Stimulated activated CD4-positive, alpha-beta T cell treated with anti-CD3 and anti-CD28 coated beads, Interleukin-12 subunit alpha, Interleukin-12 subunit beta, amount 100 ng/mL, for 24 hours (primary cell): ENCODE measurements around the gene EVL.

Source experiments
- DNase-seq, 2 experiments: peaks; one replicate each; pipeline ENCODE4 v3.0.0-alpha.2; 2020; ENCODE audit warnings: low read depth in 2 of 2

EVL gene

DNA sequence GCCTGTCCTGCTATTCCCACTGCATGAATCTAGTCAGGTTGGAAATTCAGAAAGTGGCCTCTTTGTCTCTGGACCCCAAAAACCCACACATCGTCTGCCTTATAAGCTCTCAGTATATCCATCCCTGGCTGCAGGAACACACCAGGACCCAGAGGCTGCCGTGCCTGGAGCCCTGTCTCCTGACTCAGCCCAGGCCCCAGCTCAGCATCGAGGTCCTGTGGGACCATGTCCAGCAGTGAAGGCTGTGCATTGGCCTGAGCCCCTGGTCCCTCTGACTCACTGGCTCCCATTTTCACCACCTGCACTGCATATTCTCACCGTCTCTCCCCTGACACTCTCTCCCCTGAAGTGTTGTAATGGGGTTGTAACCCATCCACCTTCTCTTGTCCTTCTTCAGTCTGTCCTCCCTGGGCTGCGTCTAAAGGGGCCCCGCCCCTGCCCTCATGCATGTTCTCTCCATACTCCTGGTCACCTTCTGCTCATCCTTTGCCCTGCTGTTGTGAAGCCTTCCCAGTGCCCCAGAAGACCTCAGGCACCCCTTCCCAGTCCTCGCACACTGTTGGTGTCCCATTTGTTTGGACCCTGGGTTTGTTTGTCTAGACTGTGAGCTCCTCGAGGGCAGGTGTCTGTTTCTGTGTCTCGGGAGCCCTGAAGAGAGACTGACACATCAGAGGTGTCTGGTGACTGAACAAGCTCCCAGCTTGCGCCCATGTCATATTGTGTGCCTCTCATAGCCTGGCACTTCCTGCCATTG lies 43.8 kb downstream of the EVL start:
- DNase-seq, result no peak

DNA sequence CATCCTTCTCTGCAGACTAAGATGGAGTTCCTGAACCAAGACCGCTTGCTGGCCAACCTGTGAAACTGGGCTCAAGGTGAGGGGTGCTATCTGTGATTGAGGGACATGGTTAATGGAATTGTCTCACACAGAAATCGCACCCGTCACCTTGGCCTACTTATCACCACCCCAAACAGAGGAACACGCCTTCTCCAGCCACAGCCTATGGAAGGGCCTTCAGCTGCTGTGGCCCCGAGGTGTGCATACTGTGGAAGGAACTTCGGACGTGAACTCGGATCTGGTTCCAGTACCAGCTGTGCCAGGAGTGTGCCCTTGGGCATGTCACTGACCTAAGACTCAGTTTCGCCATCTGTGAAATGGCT lies 44.4 kb downstream of the EVL start:
- DNase-seq, result no peak

DNA sequence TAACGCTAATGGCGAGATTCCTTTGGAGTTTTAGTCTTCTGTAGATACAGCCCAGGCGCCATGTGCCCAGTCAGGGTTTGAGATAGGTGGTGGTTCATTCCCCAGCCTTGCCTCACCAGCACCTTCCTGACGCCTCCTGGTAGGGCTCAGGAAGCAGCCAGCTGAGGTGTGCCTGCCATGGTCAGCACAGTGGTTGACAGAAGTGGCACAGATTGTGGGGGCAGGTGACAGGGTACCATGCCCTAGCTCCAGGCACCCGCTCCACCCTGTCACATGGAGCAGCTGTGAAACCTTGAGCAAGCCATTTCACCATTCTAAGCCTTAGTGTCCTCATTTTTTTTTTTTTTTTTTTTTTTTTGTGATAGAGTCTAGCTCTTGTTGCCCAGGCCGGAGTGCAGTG lies 45.6 kb downstream of the EVL start:
- DNase-seq, result no peak

DNA sequence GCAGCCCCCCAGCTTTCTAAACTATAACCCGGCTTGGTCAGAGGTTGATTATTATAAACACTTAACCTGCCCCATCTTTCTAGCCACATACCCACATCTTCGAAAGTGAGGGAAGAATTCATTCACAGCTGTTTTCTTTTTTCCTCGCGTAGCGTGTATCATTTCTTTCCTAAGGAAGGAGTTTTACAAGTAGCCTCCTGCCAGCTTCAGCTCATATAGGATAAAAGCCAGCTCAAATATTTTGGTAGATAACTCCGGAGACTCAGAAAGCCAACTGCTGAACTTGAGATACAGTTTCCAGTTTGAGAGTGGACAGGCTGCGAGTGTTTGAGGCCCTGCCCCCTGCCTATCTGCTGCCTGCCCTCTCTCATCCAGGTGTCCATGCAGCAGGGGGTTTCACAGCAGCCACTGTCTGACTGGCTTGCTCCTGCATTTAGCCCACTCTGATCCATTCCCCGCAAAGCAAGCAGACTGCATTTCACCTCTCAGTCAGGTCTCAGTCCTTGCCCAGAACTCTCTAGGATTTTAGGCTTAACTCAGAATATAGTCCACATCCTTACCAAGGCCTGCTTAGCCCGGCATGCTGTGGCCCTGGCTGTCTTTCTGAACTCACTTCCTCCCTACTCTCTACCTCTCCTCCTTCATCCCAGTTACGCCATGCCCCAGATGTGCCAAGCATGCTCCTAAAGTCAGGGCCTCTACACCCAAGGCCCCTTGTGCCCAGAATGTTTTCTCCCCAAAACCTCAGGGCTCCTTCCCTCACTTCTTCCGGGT lies 46.9 kb downstream of the EVL start:
- DNase-seq, result no peak

DNA sequence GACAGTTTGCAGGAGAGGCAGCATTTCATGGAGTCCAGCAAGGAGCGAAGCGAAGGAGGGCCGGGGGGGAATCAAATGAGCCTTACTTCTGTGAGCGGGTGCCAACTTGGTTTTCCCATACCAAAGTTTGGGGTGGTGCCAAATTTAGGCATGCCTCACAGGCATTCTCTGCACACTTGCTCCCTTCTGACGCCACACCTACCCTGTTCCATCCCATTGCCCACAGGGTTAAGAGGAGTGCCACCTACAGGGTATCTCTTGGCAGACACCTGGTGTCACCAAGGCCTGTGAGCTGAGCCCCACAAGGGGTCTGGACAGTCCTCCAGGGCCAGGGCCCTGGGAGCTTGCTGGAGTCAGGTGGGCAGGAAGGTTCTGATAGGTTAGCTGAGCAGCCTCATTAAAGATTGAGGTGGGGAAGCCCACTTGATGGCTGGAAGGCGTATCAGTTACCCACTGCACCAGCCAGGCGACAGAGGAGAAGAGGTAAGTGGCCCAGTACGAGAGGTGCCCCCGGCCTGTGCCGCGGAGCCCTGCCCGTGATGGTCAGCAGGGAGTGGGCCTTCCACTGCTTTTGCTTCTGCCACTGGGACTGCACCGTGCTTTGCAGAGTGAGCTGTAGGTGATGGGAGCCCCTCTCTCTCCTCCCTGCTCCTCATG lies 49.0 kb downstream of the EVL start:
- no peak for DNase-seq

DNA sequence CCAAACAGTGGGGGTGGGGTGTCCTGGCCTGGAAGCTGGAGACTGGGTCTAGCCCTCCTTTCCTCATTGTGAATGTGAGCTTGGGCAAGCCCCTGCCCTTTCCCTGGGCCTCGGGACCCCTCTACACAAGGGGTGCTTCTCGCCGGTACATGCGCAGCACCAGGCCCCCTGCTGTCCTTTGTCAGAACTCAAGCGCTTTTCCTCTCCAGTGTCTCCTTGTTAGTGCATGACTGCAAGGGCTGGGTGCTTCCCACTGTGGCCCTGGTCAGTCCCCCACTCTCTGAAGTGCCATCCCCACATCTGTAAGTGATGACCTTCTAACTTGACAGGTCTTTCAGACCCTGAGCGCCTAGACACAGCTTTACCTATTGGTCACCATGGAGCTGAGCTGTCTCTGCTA lies 50.0 kb downstream of the EVL start:
- no peak for DNase-seq

DNA sequence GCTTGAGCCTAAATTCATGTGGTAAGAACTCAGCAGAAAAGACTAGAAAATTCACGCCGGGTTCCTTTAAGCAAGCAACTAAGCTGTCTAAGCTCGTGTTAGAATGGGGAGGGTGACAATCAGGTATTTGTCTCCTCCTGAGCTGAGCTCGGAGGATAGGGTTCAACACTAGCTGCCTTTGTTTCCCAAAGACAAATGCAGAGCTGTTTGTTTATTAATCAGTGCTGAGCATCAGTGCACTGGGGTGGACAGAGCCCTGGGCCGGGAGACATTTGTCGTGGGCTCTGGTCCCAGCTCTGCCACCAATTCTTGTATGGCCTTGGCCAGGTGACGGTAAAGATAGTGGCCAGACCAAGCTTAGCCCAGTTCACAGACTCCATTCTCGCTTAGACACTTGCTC lies 50.5 kb downstream of the EVL start:
- no peak for DNase-seq

DNA sequence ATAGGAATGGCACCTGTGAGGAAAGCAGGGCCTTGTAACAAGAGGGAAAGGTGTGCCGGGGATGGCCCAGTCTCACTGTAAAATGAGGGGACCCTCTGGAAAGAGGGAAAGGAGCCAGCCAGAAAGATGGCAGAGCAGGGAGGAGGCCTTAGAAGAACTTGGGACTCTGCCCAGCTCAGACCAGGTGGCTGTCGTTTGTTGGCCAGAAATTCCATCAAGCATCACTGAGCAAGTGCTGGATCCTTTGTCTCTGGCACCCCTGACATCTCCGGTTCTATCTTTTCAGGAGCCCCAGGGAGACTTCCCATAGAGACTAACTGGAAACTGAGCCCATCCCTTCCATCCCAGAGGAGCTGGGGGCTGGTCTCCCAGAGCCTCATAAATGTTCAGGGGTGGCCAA lies 50.9 kb downstream of the EVL start:
- DNase-seq, result no peak

DNA sequence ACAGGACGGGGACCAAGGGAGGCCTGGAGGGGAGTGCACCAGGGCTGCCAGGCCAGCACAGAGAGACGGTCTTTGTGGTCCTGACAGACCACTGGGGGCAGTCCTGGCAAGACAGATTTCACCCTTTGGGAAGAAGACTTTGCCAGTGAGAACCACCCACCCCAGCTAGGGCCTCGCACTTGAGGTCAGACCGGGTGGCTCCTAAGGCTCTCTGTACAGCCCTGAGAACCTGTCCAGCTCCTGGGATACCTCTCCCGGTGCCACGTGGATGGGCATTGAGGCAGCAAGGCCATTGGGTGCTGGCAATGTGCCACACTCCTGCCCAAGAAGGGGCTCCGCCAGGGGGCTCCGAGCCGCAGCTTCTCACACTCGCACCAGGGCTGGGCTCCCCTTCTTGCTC lies 51.8 kb downstream of the EVL start:
- DNase-seq, result no peak

DNA sequence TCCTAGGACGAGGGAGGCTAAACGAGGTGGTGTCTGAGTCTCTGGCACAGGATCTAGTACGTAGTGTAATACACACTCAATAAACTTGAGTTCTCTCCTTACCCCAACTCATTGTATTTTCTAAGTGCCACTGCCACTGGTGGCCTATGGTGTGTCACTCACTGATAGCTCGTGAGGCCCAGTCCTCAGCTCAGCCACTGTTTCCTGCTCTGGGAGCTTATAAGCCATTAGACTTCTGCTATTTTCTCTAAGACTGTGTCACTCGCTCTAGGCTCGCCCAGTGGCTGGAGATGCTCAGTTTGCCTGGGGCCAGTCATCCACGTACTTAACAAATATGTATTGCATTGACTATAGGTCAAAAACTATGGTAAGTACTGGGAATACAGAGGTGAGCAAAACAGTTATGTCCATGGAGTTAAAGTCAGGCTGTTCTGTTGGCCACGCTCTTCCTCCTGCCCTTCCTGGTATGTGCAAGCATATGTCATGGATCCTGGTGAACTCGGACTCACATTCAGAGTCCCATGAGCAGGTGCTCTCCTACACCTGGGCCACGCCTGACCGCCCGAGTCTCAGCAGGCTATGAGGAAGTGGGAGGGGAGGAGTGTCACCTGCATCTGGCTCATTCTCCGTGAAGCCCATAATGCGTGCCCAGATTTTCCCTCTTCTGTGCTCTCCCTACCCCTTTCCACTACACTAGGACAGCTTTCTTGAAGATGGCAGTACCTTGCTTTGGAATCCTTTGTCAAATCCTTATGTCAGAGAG lies 52.6 kb downstream of the EVL start:
- DNase-seq, result no peak

DNA sequence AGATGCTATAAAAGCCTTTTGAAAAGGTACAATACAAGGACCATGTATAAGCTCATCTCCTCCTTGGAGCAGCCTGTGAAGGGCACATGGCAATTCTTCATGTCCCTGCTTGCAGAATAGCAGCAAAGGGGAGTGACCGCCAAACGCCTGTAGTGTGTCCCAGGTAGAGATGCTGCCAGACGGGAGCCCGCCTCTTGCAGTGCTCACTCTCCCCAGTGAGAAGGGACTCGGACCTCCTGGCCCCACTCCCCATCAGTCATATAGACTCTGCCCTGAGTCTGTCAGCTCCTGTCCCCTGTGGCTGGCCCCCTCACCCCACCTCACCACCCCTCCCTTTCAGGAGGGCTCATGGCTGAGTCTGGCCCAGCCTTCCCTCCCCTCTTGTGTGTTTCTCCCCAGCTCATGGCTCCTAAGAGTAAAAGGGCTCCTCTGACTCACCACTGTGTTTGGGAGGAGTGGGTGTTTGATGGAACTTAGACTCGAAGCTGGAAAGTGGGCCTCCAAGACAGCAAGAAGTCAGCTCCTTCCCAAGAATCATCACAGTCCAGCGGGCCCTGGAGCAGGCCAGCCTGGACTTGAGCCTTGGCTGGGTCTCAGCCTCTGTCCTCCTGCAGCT lies 53.3 kb downstream of the EVL start:
- no peak for DNase-seq

DNA sequence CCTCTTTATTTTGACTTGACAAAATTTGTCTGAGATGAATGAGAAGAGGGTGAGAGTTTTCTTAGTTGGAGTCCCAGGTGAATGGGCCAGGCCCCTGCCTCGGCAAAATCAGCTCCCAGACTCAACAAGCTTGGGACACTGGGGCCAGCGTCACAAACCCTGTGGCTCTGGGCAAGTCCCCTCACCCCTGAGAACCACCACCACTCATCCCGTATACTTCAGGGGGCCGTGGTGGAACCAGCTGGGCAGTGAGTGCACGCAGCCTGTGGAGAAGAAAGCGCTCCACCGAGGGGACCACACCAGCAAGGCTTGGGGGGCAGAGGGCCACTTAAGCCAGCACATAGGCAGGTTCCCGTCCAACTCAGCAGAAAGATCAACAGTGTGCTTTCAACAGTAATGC lies 54.0 kb downstream of the EVL start:
- no peak for DNase-seq

DNA sequence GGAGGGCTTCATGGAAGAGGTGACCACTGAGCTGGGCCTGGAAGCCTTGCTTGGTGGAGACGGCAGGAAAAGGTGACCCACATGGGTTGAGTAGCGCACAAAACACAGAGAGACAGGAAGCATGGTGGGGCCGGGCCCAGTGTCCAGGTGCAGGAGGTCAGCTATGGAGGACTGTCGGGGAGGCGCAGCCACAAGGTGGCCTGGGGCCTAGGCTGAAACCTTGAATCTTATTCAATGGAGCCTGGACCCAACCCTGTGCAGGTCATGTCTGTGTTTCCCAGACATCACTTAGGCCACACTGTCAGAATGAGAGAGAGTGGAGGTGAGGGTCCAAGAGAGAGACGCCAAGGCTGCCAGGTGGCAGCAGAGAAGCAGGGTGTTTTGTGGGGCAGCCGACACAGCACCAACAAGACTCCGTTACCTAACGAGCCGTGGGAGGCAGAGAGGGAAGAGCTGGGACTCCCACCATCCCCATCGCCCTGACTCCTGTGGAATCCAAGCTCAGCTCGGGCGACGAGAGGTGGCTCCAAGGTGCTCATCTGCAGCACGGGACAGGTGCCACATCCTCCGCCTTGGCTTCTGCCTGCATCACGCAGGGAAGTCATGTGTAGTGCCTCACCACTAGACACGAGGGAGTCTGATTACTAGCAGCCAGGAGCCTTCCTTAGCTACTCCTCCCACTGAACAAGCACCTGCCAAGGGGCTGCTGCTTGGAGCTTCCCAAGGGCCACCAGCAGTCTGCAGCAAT lies 55.5 kb downstream of the EVL start:
- no peak for DNase-seq

DNA sequence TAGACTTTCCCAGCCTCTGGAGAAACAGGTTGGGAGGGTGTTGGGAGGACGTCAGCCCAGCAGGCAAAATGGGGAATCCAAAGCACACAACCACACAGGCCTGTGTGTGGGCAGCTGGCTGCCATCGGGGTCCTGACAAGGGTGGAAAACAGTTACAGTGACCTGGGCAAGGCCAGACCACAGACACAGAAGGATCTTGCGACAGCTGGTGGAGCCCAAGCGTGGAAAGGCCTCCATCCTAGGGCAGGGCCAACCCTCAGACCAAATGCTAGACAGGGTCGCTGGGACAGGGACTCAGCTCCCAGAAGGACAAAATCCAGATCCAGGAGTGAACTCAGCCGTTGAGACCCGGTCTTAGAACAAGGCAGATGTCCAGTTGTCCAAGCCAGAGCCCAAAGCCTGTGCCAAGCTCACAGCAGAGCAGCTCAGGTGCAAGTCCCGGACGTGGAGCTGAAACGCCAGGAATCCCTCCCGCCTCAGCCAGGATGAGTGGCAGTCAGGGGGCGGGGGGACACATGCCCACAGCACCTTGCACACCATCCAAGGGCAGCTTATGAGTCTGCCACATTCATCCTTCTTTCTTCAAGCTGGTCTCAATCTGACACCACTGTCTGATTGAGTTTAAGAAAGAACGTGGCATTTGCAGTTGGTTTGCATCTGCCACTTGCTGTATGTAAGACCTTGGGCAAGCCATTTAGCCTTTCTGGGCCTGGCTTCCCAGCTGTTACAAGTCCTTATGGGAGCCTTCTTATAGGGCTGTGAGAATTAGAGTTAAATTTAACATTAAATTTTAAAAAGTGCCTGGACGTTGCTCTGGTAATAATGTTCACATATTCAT lies 56.6 kb downstream of the EVL start:
- DNase-seq, result no peak

DNA sequence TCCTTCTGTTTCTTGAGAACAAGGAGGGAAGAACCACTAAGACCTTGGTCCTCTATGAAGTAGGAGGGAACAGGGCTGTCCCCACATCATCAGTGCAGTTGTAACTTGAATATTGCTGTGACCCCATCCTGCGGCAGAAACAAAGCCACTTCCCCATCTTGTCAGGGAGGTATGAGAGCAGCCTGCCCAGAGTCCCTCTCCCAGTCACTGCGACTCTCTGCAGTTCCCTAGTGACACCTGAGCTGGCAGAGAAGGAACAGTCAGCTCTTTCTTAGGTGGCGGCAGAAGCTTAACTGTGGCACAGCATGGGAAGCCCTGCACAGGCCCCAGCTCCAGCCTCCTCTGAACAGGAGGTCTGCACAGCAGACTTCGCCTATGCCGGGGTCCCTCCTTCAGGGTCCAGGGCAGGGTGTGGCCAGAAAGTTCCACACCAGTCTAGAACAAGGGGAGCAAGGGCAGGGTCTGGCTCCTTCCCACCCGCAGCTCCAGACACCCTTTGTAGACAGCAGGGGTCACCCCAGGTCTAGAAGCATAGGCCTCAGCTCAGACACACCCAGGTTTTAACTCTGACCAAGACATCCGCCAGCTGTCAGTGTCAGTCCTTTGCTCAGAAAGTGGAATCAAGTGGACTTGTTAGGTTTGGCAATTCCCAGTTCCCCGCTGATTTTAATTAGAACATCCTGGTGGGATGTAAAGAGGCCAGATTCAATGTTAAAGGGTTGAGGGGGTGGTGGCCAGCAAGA lies 57.4 kb downstream of the EVL start:
- DNase-seq, result no peak

DNA sequence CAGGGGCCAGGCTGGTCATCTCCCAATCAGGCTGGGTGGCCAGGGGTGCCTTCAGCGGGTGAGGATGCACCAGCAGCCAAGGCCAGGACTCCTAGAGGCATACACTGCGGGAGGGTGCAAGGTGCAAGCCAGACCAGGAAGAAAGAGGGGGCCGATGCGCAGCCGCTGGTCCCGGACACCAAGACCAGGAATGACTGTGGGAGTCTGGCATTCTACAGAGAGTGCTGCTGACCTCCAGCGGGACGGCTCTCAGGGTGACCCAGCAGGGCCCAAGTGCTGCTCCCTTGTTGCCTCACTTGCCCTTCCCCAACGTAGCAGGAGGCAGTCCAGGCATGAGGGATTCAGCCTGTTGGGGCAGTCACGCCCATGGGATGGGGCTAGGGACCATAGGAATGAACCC lies 58.4 kb downstream of the EVL start:
- no peak for DNase-seq

DNA sequence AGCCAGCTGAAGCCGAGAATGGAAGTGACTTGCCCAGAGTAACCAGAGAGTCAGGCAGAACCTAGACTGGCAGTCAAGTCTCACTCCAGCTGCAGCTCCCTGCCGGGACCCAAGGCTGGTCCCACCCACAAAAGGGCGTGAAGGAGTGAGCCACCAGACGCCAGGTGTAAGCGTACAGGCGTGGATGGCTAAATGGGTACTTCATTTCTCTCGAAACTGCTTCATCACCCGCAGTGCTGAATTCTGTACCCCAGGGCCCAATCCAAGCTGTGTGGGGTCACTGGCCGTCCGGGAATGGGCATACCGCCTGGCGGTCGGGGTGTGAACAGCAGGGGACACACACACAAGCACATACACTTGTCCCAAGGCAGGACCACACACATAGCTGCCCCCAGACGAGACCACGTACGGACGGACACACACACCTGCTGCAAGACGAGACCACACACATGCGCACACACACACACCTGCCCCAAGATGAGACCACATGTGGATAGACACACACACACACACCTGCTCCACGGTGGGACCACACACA lies 59.4 kb downstream of the EVL start:
- no peak for DNase-seq

DNA sequence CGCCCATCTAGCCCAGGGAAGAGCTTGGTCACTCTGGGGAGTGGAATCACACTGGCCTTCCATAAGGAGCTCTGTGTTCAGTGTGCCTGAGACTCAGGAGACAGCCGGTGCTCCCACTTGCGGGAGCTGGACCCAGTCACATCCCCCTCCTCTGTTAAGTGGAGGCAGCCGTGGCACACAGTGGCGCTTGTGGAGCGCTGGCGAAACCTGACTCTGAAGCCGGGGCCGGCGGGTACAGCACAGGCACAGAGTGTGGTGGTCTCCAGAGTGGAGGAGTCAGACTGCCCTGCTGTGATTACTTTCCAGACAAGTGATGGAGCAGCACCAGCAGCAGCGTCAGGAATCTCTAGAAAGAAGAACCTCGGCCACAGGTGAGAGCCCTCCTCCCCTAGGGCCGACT lies 61.2 kb downstream of the EVL start:
- no peak for DNase-seq

DNA sequence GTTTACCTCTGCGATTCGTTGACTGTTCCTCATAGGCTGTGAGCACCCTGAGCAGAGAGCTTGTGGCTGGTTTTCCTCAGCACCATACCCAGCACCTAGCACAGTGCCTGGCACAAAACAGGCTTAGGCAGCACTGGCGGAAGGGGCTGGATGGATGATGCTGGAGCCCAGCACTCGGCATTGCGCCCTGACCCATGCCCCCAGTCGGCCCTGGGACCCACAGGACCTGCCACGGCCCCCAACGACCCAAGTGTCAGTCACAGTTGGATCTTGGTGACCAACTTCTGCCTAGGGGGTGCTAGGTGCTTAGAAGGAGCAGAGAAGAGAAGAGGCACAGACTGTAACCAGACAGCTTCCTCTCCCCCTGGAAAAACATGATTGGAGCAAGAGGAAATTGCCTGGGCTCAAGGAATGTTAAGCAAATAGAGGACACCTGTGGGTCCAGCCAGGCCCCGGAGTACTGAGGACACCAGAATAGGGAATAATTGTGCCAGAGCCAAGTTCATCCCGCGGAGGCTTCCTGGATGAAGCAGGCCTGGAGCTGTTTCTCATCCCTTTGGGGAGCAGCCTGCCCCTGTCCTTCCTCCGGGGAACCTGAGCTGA lies 62.7 kb downstream of the EVL start:
- no peak for DNase-seq
